ENCODE results near the gene POC1A.

Gene POC1A

GRCh38 chr3:52108302-52109232 lies 45.7 kb downstream of the POC1A start:
- DNase-seq (ENCODE audit: extremely low read depth in 1 of 2, low read depth in 1 of 2): no peak

DNA sequence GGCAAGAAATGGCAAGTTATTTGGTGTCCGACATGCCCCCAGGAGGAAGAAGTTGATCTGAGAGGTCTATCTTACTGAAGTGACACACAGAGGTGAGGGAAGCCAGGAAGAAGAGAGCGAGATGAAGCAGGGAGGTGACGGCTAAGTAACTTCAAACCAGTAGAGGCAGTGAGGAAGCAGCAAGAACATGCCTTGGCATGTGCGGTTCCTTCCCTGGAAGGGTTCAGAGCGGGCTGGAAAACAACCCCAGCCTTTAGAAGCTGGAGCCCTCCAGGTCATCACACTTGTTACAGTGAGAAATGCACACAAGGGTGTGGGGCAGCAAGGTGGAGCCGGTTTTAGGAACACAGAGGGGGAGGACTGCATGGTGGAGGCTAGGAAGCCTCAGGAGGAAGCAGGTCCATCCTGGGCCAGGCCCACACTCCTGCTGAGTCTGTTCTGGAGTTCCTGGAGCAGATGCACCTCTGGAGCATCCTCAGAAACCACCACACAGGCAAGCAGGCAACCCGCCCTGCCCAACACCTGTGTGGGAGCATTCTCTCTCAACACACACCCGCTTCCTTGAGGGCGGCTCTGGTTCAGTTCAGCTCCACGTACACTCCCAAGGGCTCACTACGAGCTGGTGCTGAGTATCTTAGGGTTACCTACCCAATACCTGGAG lies 47.1 kb downstream of the POC1A start:
- no peak for DNase-seq (ENCODE audit: extremely low read depth in 1 of 2, low read depth in 1 of 2)

GRCh38 chr3:52104684-52105640 lies 49.3 kb downstream of the POC1A start:
- DNase-seq (ENCODE audit: extremely low read depth in 1 of 2, low read depth in 1 of 2): no peak

- no peak for DNase-seq (ENCODE audit: extremely low read depth in 1 of 2, low read depth in 1 of 2)
Measured at GRCh38 chr3:52102934-52103333, 51.3 kb downstream of the POC1A start.

DNA sequence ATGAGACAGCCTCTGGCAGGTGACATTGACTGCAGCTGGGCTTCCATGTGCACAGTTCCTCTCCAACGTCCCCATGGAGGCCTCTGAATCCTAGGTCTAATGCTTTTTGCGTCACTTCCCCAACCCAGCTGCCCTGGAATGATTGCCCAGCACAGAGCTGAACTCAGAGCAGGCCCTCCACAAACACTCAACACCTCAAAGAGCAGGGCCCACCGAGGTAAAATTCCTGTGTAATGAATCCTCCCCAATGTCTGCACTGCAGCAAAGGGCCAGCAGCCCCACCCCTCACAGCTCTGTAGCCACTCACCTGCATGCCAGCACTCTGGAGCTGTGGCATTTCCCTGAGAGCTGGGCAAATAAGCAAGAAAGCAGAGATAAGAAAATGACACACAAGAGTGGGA lies 55.2 kb downstream of the POC1A start:
- DNase-seq (ENCODE audit: extremely low read depth in 1 of 2, low read depth in 1 of 2): no peak

- no peak for DNase-seq (ENCODE audit: extremely low read depth in 1 of 2, low read depth in 1 of 2)
Measured at GRCh38 chr3:52097851-52098507, 56.2 kb downstream of the POC1A start.

- no peak for DNase-seq (ENCODE audit: extremely low read depth in 1 of 2, low read depth in 1 of 2)
Measured at GRCh38 chr3:52095990-52096775, 58.0 kb downstream of the POC1A start.

DNA sequence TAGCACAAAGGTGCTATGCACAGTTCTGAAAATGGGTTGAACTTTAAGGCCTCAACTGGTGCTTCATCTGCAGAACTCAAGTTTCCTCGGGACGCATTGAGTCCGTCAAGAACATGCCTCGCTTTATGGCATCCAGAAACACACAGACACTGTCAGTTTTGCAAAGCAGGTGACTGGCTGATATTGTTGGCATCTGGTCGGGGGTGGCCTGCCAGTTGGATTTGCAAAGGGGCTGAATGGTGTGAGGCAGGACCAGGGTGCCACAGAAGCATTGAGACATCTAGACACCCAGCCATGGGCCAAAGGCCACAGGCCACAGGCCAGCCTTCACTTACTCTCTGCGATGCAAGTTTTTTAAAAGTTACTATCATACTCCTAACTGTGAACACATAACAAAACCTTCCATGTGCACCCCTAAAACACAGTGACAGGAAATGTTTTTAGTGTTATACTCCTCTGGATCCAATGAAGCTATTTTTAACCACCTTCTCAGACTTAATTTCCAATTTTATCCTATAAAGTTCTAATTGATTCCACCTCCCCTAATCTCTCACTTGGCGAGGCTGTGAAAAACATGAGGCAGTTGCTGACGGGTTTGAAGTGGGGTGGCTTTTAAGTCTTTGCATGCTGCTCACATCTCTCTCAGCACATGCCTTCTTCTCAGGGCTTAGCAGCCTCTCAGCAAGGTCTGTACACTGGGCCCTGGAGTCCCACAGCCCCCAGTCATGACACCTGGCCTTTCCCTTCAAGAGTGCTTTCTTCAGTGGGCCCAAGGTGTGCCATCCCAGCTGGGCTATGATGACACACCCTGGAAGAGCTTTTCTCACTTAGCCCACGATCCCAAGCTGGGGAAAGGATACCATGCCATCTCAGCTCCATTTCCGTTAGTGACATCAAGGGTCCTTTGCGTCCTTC lies 59.4 kb downstream of the POC1A start:
- no peak for DNase-seq (ENCODE audit: extremely low read depth in 1 of 2, low read depth in 1 of 2)

DNA sequence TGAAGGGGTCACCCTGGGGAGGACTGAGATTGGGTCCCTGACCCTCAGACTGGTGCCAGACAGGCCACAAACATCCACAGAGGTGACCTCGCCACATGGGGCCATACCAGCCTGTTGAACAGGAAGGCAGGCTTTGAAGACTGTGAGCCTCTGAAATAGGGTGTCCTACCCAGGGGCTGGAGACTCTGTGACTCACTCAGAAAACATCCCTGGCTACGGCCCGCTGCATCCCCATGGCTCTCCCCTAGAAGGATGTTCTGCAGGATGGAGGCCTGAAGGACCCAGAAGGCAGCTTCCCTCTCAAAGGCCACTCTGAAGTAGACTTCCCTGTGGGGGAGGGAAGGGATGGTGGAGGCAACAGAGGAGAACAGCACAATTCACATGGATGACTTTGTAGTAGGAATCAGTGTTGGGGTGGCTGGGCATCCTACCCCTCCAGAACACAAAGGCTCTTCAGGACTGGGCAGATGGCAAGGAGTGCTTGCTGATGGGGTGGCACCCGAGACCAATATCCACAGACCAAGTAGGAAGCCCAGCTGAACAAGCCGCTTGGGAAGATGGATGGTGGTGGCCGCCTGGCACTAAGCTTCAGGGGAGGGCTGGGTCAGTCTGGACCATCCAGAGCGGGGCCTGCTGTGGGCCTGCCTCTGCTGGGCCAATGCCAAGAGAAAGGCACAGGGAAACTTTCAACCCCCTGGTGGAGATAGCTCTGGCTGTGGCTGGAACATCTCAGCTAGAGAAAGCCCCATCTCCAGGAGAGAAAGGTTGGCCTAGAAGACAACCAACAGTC lies 60.3 kb downstream of the POC1A start:
- no peak for DNase-seq (ENCODE audit: extremely low read depth in 1 of 2, low read depth in 1 of 2)

DNA sequence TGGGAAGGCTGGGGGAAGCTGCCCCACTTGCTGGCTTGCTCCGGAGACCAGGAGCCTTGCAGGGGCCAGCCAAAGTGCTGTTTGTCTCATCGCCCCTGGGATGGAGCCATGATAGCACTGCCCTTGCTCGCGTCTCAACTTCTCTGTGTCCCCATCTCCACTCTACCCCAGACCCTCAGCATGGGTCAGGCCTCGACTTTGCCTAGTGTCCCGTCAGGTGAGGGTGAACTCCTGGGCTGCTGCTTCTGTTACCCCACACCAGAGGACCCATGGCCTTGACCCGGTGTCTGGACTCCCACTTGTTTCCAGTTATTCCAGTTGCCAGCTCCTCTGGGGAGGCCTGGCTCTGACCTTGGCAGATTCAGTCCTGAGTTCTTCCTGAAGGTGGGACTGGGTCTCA lies 61.3 kb downstream of the POC1A start:
- DNase-seq (ENCODE audit: extremely low read depth in 1 of 2, low read depth in 1 of 2): no peak

DNA sequence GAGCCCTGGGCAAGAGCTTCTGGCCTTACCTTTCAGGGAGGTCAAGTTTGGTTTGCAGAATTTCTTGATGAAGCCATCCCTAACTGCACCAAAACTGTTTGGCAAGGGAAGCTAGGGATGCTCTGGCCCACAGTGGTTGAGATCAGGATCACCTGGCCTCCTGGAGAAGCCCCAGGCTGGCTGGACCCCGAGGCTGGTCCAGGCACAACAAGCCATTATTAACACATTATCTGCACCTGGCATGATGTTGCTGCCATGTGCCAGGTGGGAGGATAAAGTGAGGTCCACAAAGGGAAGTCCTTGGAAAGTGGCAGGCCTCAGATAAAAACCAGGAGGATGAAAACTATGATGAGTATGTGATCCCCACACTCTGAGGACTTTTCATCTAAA lies 62.0 kb downstream of the POC1A start:
- no peak for DNase-seq (ENCODE audit: extremely low read depth in 1 of 2, low read depth in 1 of 2)

- no peak for DNase-seq (ENCODE audit: extremely low read depth in 1 of 2, low read depth in 1 of 2)
Measured at GRCh38 chr3:52091586-52092270, 62.5 kb downstream of the POC1A start.

DNA sequence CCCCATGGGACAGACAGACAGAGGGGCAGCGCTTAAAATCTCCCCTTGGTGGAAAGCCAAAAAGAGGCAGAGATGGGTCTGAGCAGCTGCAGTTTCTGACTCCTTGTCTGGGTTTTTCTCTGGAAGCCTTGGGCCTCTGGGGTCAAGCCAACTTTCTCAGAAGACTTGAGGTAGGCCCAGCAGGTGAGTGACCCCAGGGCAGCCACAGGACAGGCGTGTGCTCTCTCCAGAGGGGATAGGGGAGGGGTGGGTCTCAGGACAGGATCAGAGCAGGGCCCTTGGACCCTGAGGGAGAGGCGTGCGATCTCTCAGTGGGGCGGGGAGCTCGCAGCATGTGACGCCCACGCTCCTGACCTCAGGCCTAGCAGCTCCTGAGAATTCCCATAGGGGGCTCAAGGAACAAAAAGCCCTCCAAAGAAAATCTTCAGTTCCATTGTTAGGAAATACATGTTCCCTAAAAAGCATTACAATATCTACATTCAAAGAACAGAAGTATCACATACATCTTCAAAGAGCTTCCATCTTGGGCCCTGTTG lies 63.2 kb downstream of the POC1A start:
- no peak for DNase-seq (ENCODE audit: extremely low read depth in 1 of 2, low read depth in 1 of 2)

DNA sequence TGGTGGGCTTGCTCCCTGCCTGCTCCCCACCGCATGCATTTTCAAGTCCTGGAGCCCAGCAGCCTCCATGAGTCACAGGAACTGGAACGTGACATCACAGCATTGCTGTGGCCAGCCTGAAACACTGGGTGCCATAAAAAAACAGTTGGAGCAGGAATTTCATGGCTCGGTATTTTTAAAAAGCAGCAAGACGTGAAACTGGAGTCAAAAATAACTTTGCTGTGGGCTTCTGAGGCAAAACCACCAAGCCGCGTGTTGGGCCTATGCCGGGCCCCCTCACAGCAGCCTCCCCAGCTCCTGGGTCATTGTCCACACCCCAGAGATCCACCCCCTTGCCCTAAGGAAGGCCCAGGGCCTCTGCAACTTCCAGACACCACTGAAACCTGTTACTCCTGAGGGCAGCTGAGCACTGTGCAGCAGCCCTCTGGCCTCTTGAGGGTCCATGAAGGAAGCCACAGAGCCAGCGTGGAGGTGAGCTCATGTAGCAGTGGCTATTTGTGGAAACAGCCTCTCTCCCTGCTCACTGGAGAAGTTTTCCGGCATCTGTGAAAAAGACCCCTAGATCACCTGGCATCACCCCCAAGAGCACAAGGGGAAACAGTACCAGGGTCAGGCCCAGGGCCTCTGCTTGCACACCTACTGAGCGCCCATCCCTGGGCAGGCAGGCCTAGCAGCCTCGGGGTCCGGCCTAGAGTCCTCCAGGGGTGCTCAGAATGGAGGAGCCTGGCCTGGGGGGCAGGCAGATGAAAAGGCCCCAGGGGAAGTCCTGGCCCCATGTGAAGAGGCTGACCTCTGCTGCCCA lies 63.9 kb downstream of the POC1A start:
- no peak for DNase-seq (ENCODE audit: extremely low read depth in 1 of 2, low read depth in 1 of 2)

DNA sequence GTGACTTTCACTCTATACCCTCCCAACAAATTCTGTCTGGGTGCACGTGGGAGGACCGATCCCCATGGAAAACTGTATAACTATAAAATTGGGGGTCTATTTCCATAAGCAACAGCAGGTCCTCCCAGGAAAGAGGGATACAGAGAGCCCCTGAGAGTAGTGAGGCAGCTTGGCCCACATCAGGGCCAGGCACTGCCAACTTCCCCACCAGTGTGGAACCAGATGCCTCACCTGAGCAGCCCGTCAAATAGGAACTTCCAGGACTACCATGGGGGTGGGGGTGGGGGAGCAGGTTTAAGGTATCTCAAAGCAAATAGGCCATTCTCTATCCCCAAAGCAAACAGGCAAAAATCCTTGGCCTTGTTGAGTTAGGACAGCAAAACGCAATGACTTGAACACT lies 64.5 kb downstream of the POC1A start:
- DNase-seq (ENCODE audit: extremely low read depth in 1 of 2, low read depth in 1 of 2): no peak
